K562 (cell line): ENCODE data around the gene PIP5KL1. TPM values are rescaled to one million over a fixed set of nuclear protein-coding genes. Genes with fewer than 3 reads are reported as not detected.

Experiments
- HMG20A ChIP-seq: fragments of 450-650 bp; formaldehyde crosslinking; conservative IDR thresholded peaks from 2 replicates; pipeline ENCODE4 v1.4.0; 2020; ENCODE audit warnings: mild to moderate bottlenecking, mixed read lengths
- MTA3 ChIP-seq: fragments of 450-650 bp; formaldehyde crosslinking; IDR thresholded peaks from 2 replicates; pipeline ENCODE4 v1.6.1; 2017; ENCODE audit warnings: mild to moderate bottlenecking, borderline replicate concordance
- NCOR1 ChIP-seq: fragments of 450-650 bp; IDR thresholded peaks from 2 replicates; pipeline ENCODE4 v1.6.1; 2016; ENCODE audit warnings: mild to moderate bottlenecking, moderate library complexity
- NEUROD1 ChIP-seq: fragments of 150-350 bp; IDR thresholded peaks from 2 replicates; pipeline ENCODE4 v1.6.1; 2014; ENCODE audit warnings: borderline replicate concordance, low read length, low read depth; ENCODE audit not compliant: partially characterized antibody
- PCBP2 ChIP-seq: fragments of 200-400 bp; formaldehyde crosslinking; IDR thresholded peaks from 2 replicates; pipeline ENCODE4 v1.6.1; 2018; ENCODE audit warnings: low read length, low read depth, mild to moderate bottlenecking, moderate library complexity; ENCODE audit not compliant: poor library complexity, severe bottlenecking
- PHF20 ChIP-seq: fragments of 450-650 bp; IDR thresholded peaks from 2 replicates; pipeline ENCODE4 v1.6.1; 2018; ENCODE audit not compliant: partially characterized antibody
- PRPF4 ChIP-seq: fragments of 200-400 bp; formaldehyde crosslinking; IDR thresholded peaks from one replicate; pipeline ENCODE4 v1.6.1; 2017; ENCODE audit warnings: low read length, low read depth, mild to moderate bottlenecking; ENCODE audit not compliant: insufficient read depth, poor library complexity, severe bottlenecking
- RB1 ChIP-seq: fragments of 450-650 bp; IDR thresholded peaks from 2 replicates; pipeline ENCODE4 v1.6.1; 2017; ENCODE audit warnings: low read depth, mild to moderate bottlenecking
- SRSF9 ChIP-seq: fragments of 200-400 bp; formaldehyde crosslinking; IDR thresholded peaks from 2 replicates; pipeline ENCODE4 v1.6.1; 2017; ENCODE audit warnings: low read depth, low read length, borderline replicate concordance
- STAT5B ChIP-seq: fragments of 250-450 bp; sonication (Bioruptor Pico); IDR thresholded peaks from 2 replicates; pipeline ENCODE4 v1.8.0; 2021; ENCODE audit warnings: mild to moderate bottlenecking, inconsistent platforms
- TAF1 ChIP-seq: IDR thresholded peaks from 2 replicates; pipeline ENCODE4 v1.6.1; 2011; ENCODE audit warnings: mild to moderate bottlenecking, low read length, moderate library complexity; ENCODE audit not compliant: insufficient read depth, control insufficient read depth, severe bottlenecking; ENCODE audit errors: extremely low read depth
- TFAP4 ChIP-seq: sonication (generic); formaldehyde crosslinking; IDR thresholded peaks from 2 replicates; pipeline ENCODE4 v1.8.0; 2022; ENCODE audit warnings: missing genetic modification reagents, mild to moderate bottlenecking, moderate library complexity, borderline replicate concordance
- TSHZ1 ChIP-seq: fragments of 250-450 bp; sonication (Bioruptor Pico); IDR thresholded peaks from 2 replicates; pipeline ENCODE4 v1.4.0; 2020; ENCODE audit warnings: mild to moderate bottlenecking, moderate library complexity
- ZNF121 ChIP-seq: sonication (generic); formaldehyde crosslinking; conservative IDR thresholded peaks from 2 replicates; pipeline ENCODE4 v1.8.0; 2022; ENCODE audit warnings: missing genetic modification reagents
- ZNF395 ChIP-seq: fragments of 200-800 bp; sonication (Bioruptor generic); IDR thresholded peaks from 2 replicates; pipeline ENCODE4 v1.6.1; 2017; ENCODE audit warnings: missing genetic modification characterization, missing compliant biosample characterization
- polyA plus RNA-seq, 8 experiments: library from polyadenylated mRNA; depleted of rRNA in 4 of 8; stranded (reverse) in 5 of 8; unstranded in 3 of 8; fragments of >200 nt; fragmentation: Nextera tagmentation in 2 of 8; fragmentation: Illumina TruSeq in 1 of 8; extraction: Ambion mirVana in 2 of 8; extraction: Trizol in 1 of 8; gene quantifications; 2 replicates each; pipeline versions ENCODE4 v1.2.1 to v1.2.3, GENCODE V29; 2011 to 2014; ENCODE audit warnings: inconsistent platforms in 1 of 8, missing spikeins in 1 of 8
- total RNA-seq, 7 experiments: library from RNA; depleted of rRNA in 6 of 7; stranded (reverse); fragments of >200 nt in 6 of 7; fragmentation: Illumina TruSeq in 2 of 7; extraction: Trizol in 2 of 7; gene quantifications; 2 replicates each; pipeline versions ENCODE4 v1.2.1 to v1.2.3, GENCODE V29; 2011 to 2021; ENCODE audit warnings: low replicate concordance in 1 of 7
- TF ChIP-seq, protein P1 (sequence below), 2 experiments: fragments of 450-650 bp in 1 of 2; sonication (generic) in 1 of 2; formaldehyde crosslinking in 1 of 2; IDR thresholded peaks in 1 of 2; conservative IDR thresholded peaks in 1 of 2; 2 replicates each; pipeline versions ENCODE4 v1.6.1 to v1.8.1; 2016 to 2023; ENCODE audit warnings: mild to moderate bottlenecking in 2 of 2, moderate library complexity in 2 of 2, inconsistent platforms in 1 of 2, missing genetic modification reagents in 1 of 2
- TF ChIP-seq, protein P2 (sequence below): fragments of 450-650 bp; formaldehyde crosslinking; IDR thresholded peaks from 2 replicates; pipeline ENCODE4 v1.4.0; 2020; ENCODE audit warnings: mild to moderate bottlenecking, moderate library complexity

Gene PIP5KL1
- total and polyA plus RNA-seq, 9 of the 15 experiments (the other 6 are each of a cell fraction or from before 2014, with no cell fraction given) = 0.18 to 4.8 (median 1.2) TPM

DNA sequence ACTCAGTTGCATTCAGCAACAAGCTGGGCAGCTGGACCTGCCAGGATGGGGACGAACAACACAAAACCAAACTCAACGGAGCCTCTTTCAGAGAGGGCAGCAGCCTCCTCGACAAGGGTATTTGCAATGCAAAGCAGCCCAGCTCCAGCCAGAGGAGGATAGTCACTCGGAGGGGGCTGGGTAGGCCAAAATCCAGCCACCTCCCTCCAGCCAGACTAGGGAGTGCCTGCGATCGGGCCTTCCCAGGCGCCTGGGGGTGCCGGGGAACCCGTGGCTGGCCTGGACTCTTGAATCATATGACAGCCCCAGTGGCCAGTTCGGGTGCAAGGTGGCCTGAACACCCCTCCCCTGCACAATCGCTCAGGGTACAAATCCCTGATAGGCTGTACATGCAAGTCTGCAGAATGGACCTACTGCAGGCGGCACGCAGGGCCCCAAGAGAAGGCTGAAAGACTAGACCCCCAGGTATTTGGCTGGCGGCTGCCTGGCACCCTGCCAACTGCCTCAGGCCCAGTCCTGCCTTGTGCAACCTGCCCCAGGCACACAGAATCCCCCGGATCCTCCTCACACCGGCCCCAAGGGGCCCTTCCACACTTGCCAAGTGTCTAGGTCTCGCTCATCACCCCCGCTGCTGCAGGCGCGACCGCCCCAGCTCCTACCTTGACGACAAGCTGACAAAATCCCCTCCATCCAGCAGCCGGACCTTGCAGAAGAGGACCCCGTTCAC is 48.9 kb upstream of the PIP5KL1 start (continued):
- no peak for TF ChIP-seq TSHZ1
- no peak for TF ChIP-seq MTA3
- TF ChIP-seq RB1 = 0 out of 2 replicates have a peak, but pooled peaks have one; percentile 19
- no peak for TF ChIP-seq NEUROD1
- no peak for TF ChIP-seq STAT5B (CRISPR knock-in tag)
- no peak for TF ChIP-seq PRPF4
- no peak for TF ChIP-seq NCOR1
- TF ChIP-seq SRSF9 = no peak
- TF ChIP-seq ZNF395 (CRISPR knock-in tag) = no peak
- no peak for TF ChIP-seq PCBP2
- peak; percentile 81 for TF ChIP-seq TFAP4 (CRISPR knock-in tag)
- TF ChIP-seq, protein P1, sequence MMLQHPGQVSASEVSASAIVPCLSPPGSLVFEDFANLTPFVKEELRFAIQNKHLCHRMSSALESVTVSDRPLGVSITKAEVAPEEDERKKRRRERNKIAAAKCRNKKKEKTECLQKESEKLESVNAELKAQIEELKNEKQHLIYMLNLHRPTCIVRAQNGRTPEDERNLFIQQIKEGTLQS (IDR thresholded peaks at IDR 0.05) = no peak
- TF ChIP-seq, protein P1 (CRISPR knock-in tag; conservative IDR thresholded peaks at IDR 0.05) = no peak
- no peak for TF ChIP-seq PHF20
- TF ChIP-seq, protein P2, sequence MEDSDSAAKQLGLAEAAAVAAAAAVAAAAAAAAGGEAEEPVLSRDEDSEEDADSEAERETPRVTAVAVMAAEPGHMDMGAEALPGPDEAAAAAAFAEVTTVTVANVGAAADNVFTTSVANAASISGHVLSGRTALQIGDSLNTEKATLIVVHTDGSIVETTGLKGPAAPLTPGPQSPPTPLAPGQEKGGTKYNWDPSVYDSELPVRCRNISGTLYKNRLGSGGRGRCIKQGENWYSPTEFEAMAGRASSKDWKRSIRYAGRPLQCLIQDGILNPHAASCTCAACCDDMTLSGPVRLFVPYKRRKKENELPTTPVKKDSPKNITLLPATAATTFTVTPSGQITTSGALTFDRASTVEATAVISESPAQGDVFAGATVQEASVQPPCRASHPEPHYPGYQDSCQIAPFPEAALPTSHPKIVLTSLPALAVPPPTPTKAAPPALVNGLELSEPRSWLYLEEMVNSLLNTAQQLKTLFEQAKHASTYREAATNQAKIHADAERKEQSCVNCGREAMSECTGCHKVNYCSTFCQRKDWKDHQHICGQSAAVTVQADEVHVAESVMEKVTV (CRISPR knock-in tag) = no peak
- TF ChIP-seq ZNF121 (CRISPR knock-in tag) = no peak
- TF ChIP-seq HMG20A = no peak
- no peak for TF ChIP-seq TAF1
